Vagina (tissue), 2 donors: ENCODE measurements around the gene TRIM47. TPM values are rescaled to one million over a fixed set of nuclear protein-coding genes. Genes with fewer than 3 reads are reported as not detected.
A peak's percentile ranks its signal among the peaks of the same experiment; 100 is the strongest.

Experiments used
- DNase-seq, 2 donors: peaks; one replicate each; pipeline ENCODE4 v3.0.0-alpha.2; 2017; ENCODE audit errors: extremely low spot score in 2 of 2
- H3K27ac ChIP-seq: fragments of 200-600 bp; sonication (generic); one replicate; pipeline ENCODE4 v1.5.1; 2019
- H3K27me3 ChIP-seq: fragments of 200-600 bp; sonication (generic); one replicate; pipeline ENCODE4 v1.5.1; 2019
- H3K36me3 ChIP-seq, 2 donors: fragments of 200-600 bp; sonication (generic); one replicate each; pipeline ENCODE4 v1.5.1; 2017 to 2019
- H3K4me1 ChIP-seq: fragments of 200-600 bp; sonication (generic); one replicate; pipeline ENCODE4 v1.5.1; 2019
- H3K4me3 ChIP-seq, 2 donors: fragments of 200-600 bp; sonication (generic); 1 replicate in 1 of 2; 2 replicates in 1 of 2; pipeline ENCODE4 v1.5.1; 2016 to 2019
- H3K9me3 ChIP-seq: fragments of 200-600 bp; sonication (generic); one replicate; pipeline ENCODE4 v1.5.1; 2019
- POLR2A ChIP-seq, 2 donors: fragments of 450-650 bp; IDR thresholded peaks; one replicate each; pipeline ENCODE4 v1.6.1; 2017; ENCODE audit warnings: antibody characterized with exemption in 2 of 2, mild to moderate bottlenecking in 2 of 2, moderate library complexity in 2 of 2
- POLR2AphosphoS5 ChIP-seq, 2 donors: sonication (generic); formaldehyde crosslinking; IDR thresholded peaks; one replicate each; pipeline ENCODE4 v1.9.0; 2017; ENCODE audit warnings: antibody characterized with exemption in 2 of 2, mild to moderate bottlenecking in 2 of 2, low read depth in 1 of 2; ENCODE audit not compliant: insufficient read depth in 1 of 2
- intact Hi-C: fragments of 100-400 bp; cut with DNase I; formaldehyde crosslinking; loops from one replicate; pipeline ENCODE4 v1.15.1; 2023
- total RNA-seq: library from RNA; depleted of rRNA; stranded (reverse); fragments of >200 nt; gene quantifications from one replicate; pipeline ENCODE4 v1.2.3, GENCODE V29; 2016
- TF ChIP-seq, protein P1 (sequence below), 3 experiments: fragments of 450-650 bp in 2 of 3; fragments of 200-600 bp in 1 of 3; sonication (generic) in 1 of 3; IDR thresholded peaks; one replicate each; pipeline ENCODE4 v1.5.1; 2017 to 2019; ENCODE audit warnings: antibody characterized with exemption in 3 of 3, mild to moderate bottlenecking in 2 of 3, moderate library complexity in 2 of 3

Gene TRIM47
- total RNA-seq, 1 donor from 2014 or later, result 63.3 TPM

- intact Hi-C loops, result no loop called here
- H3K9me3 ChIP-seq, result no peaks in the 10 kb centered on the region
- no peaks in the 10 kb centered on the region for H3K27me3 ChIP-seq
- no peak overlapping the region for H3K27ac ChIP-seq
- no peak for TF ChIP-seq POLR2AphosphoS5 (IDR thresholded peaks at IDR 0.05; ENCODE audit: insufficient read depth in 1 of 2, low read depth in 1 of 2)
- TF ChIP-seq, protein P1, sequence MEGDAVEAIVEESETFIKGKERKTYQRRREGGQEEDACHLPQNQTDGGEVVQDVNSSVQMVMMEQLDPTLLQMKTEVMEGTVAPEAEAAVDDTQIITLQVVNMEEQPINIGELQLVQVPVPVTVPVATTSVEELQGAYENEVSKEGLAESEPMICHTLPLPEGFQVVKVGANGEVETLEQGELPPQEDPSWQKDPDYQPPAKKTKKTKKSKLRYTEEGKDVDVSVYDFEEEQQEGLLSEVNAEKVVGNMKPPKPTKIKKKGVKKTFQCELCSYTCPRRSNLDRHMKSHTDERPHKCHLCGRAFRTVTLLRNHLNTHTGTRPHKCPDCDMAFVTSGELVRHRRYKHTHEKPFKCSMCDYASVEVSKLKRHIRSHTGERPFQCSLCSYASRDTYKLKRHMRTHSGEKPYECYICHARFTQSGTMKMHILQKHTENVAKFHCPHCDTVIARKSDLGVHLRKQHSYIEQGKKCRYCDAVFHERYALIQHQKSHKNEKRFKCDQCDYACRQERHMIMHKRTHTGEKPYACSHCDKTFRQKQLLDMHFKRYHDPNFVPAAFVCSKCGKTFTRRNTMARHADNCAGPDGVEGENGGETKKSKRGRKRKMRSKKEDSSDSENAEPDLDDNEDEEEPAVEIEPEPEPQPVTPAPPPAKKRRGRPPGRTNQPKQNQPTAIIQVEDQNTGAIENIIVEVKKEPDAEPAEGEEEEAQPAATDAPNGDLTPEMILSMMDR (IDR thresholded peaks at IDR 0.05), result no peak
- TF ChIP-seq POLR2A (IDR thresholded peaks at IDR 0.05), result no peak
- H3K4me3 ChIP-seq, result no peak overlapping the region
- peaks cover 35% of the 10 kb centered on the region for H3K4me1 ChIP-seq
- no peak for DNase-seq
- H3K36me3 ChIP-seq, result no peaks in the 10 kb centered on the region
Measured at GRCh38 chr17:75909051-75909811, 30.9 kb upstream of the TRIM47 start.

DNA sequence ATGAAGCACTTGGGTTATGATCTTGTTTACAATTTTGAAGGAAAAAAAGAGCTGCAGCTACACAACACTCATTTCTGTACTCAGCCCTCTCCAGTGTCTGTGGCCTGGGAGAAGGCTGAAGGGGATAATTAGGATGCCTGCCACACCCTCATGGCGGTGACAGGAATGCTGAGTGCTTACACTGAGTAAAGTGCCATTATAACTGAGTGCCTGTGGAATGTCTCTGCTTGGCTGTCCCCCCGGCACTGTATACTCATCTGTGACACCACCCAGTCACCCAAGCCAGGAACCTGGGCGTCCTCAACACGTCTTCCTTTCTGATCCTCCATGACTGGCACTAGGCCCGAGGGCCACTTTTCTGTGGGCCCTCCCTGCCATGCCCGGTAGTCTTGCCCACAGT is 29.8 kb upstream of the TRIM47 start:
- Histone ChIP-seq H3K27ac (no peak overlapping the region), H3K36me3 (no peaks in the 10 kb centered on the region), H3K4me1 (peaks cover 45% of the 10 kb centered on the region), H3K4me3 (no peak overlapping the region), H3K9me3 (no peaks in the 10 kb centered on the region), H3K27me3 (no peaks in the 10 kb centered on the region)
- no peak for TF ChIP-seq POLR2A (IDR thresholded peaks at IDR 0.05)
- TF ChIP-seq POLR2AphosphoS5 (IDR thresholded peaks at IDR 0.05; ENCODE audit: insufficient read depth in 1 of 2, low read depth in 1 of 2), result no peak
- TF ChIP-seq, protein P1 (IDR thresholded peaks at IDR 0.05), result no peak
- intact Hi-C loops, result no loop called here
- DNase-seq, result no peak

- H3K27ac ChIP-seq, result peak overlapping the region; percentile 40
- DNase-seq, result no peak
- intact Hi-C loops, result no loop called here
- H3K27me3 ChIP-seq, result no peaks in the 10 kb centered on the region
- H3K4me3 ChIP-seq, result no peak overlapping the region
- H3K36me3 ChIP-seq, result peaks cover 0 to 9% of the 10 kb centered on the region in 2 donors
- H3K9me3 ChIP-seq, result no peaks in the 10 kb centered on the region
- TF ChIP-seq POLR2A (IDR thresholded peaks at IDR 0.05) (no peak), POLR2AphosphoS5 (IDR thresholded peaks at IDR 0.05; ENCODE audit: insufficient read depth in 1 of 2, low read depth in 1 of 2) (no peak)
- TF ChIP-seq, protein P1 (IDR thresholded peaks at IDR 0.05), result no peak
- H3K4me1 ChIP-seq, result peaks cover 45% of the 10 kb centered on the region
Measured at GRCh38 chr17:75906143-75906884, 27.9 kb upstream of the TRIM47 start.

DNA sequence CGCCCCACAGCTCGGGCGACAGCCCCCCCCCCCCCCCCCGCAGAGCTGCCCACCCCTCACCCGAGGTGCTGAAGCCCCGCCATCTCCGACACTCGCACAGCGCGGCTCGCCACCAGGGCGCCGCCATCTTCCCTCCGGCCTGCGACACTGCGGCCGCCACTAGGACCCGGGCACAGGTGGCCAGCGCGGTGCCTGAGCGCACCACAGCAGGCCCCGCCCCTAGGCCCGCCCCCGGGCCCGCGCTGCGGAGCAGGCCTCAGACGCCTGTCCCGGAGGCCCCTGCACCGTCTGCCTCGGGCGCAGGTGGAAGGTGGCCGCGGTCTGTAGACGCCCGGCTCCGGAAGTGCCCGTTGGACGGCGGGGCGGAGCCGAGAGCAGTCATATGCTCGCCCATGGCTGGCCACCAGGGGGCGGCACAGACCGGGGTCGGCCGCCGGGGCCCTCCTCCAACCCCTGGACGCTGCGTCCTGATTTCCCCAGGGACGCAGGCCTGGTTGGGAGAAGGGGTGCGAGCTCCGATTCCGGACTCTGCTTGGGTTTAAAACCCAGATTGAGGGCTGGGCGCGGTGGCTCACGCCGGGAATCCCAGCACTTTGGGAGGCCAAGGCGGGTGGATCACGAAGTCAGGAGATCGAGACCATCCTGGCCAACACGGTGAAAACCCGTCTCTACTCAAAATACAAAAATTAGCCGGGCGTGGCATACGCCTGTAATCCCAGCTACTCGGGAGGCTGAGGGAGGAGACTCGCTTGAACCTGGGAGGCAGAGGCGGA is 26.6 kb upstream of the TRIM47 start, which contains the start of gene MRPL38:
MRPL38 (minus strand) TSS at position 136 of the 773 bp plus-strand sequence; CDS start at position 127, 9 bp downstream.
- Histone ChIP-seq H3K9me3 (no peaks in the 10 kb centered on the region), H3K27ac (peak within 1 kb of the TSS; percentile 98), H3K4me3 (peak within 1 kb of the TSS; percentile 68 to 93), H3K4me1 (peaks cover 36% of the 10 kb centered on the region), H3K27me3 (no peaks in the 10 kb centered on the region), H3K36me3 (peaks cover 0 to 22% of the 10 kb centered on the region in 2 donors)
- DNase-seq, result no peak
- peak; percentile 67 to 84 for TF ChIP-seq POLR2AphosphoS5 (IDR thresholded peaks at IDR 0.05; ENCODE audit: insufficient read depth in 1 of 2, low read depth in 1 of 2)
- TF ChIP-seq, protein P1 (IDR thresholded peaks at IDR 0.05), result peak; percentile 99 to 100 (median 100)
- peak in 1 of 2 donors; percentile 54 for TF ChIP-seq POLR2A (IDR thresholded peaks at IDR 0.05)
- intact Hi-C loops, result no loop called here
